HUDEP-2 (cell line): Measurements from ENCODE around the gene CTNNA2.

Experiments used
- DNase-seq, 76 experiments: peaks; one replicate each; lab custom pipeline; 2025; ENCODE audit not compliant: unreplicated experiment in 76 of 76; lab: John Stamatoyannopoulos, UW

Gene CTNNA2

DNA sequence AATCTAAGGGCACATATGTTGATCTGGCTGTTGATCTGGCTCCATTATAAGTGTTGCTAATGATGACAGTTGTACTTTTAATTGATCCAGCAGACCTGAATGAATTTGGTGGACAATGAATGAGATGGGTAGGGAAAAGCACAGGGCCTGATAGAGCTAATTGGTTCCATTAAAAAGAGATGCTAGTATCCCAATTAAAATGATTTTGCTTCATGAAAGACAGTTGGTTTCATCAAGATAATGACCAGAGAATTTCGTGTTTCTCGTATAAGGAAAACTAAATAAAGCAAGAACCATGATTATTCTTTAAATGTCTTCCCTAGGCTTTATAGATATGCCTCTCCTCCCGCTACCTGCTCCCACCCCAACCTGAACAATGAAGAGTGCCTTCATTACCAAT is 900.3 kb downstream of the CTNNA2 start:
- no peak for DNase-seq

- no peak for DNase-seq
Measured at GRCh38 chr2:80417737-80418136, 904.9 kb downstream of the CTNNA2 start.

DNA sequence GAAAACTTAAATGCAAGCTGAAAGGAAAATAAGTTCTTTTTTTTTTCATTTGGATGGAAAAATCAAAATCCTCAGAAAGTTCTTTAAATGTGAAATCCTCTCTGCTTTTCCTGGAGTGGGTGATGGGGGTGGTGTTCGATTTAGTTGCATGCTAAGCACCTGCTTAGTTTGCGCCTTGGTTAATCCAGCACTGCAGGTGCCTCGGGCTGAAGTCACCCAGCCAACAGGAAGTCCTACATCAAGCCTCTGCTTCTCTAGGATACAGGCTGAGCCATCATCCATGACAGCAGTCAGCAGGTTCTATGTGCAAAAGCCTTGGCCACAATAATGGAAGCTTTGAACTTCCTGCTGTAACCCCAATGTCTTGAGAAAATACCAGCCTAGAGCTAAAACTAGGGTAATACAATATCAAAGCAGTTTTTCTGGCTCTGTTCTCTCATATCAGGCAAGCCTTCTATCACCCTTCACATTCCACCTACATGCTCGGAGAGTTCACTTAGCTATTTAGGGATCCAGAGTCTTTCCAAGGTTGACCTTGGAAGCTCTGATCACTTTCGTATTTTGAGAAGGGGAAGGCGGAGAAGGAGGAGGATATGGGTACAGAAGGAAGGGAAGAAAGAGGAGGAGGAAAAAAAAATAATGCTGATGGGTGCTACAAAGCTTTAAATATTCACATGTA is 907.8 kb downstream of the CTNNA2 start:
- no peak for DNase-seq

DNA sequence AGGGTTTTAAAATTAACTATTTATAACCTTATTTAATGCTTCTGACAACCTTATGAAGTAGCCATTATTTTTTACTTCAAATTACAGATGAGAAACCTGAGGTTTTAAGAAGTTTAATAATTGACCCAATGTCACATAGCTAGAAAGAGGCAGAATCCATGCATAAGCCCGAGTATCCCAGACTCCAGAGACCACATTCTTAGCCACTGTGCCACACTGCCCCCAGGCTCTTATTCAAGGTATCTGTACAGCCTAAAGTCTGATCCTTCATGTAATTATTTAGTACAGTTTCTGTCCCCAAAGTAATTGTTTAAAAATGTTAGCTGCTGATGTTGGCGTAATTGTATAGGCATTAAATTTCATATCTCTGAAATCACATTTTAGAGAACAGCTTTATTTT is 916.4 kb downstream of the CTNNA2 start:
- DNase-seq = no peak

DNA sequence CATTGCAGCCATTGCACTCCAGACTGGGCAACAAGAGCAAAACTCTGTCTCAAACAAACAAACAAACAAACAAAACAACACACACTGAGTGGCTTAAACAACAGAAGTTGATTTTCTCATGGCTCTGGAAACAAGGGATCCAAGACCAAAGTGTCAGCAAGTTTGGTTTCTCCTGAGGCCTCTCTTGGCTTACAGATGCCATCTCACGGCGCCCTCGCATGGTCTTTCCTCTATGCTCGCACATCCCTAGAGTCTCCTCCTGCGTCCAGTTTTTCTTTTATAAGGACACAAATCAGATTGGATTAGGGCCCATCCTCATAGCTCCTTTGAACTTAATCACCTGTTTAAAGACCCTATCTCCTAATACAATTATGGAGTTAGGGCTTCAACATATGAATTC is 925.1 kb downstream of the CTNNA2 start:
- DNase-seq = no peak

DNA sequence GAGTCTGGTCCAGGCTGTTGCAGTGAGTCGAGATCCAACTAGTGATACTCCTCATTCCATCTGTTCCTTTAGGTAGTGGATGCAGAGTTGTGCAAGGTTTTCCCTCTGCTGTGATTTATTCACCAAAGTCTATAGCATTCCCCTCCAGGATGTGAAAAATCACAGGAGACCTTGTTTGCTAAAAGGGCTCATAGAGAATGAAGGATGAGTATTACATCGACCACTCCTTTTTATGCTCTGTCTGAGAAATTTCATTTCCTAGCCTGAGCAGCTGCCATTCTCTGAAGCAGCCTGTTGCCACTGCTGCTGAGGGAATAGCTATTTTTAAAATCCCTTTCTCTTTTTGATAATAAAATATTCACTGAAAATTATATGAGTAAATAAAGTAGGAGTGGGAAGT is 925.8 kb downstream of the CTNNA2 start:
- no peak for DNase-seq

DNA sequence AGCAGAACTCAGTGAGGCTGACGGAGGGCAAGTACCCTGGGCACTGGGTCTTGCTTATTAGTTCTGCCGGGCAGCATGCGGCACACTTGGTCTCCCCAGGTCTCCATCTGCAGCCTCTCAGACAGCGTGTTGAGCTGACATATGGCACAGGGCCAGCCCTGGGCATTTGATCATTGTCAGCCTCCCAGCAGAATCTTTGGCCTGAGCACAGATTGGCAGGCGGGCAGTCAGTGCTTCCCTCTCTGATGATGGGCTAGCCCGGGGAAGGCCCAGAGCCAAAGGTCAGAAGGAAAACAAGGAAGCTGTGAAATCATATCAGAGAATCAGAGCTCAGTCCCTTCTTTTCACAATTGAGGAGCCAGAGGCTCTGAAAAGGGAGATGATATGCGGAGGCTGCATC is 941.8 kb downstream of the CTNNA2 start:
- DNase-seq = no peak

DNA sequence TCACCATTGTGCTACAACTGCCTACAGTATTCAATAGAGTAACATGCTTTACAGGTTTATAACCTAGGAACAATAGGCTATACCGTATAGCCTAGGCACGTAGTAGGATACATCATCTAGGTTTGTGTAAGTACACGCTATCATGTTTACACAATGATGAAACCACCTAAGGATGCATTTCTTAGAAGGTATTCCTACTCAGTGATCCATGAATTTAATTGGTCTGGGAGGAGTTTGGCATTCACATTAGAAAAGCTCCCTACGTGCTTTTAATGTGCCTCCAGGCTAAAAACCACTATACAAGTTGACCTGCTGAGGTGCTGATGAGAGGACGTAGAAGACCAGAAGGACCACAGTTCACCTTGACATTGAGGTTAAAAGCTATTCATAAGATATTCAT is 946.2 kb downstream of the CTNNA2 start:
- no peak for DNase-seq

GRCh38 chr2:80461505-80462197 is 948.8 kb downstream of the CTNNA2 start:
- no peak for DNase-seq

GRCh38 chr2:80462654-80463053 is 949.8 kb downstream of the CTNNA2 start:
- DNase-seq = no peak

DNA sequence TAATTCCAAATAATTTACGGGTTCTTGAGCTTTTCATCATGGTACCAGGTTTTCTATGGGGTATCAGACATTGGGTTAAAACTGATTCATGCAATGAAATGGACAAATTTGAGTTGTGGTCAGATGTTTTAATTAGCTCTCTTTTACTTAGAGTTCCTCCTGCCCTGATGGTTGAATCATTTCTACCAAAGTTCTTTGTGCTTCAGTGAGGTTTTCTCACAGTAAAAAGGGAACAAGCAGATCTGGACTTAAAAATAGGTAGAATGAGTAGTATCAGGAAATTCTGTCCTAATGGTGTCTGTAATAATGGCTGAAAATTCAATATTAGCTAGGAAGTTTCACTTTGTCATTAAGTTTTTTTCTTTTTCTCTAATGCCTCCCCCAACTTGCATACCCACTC is 951.4 kb downstream of the CTNNA2 start:
- DNase-seq = no peak

- no peak for DNase-seq
Measured at GRCh38 chr2:80467262-80467811, 954.5 kb downstream of the CTNNA2 start.

DNA sequence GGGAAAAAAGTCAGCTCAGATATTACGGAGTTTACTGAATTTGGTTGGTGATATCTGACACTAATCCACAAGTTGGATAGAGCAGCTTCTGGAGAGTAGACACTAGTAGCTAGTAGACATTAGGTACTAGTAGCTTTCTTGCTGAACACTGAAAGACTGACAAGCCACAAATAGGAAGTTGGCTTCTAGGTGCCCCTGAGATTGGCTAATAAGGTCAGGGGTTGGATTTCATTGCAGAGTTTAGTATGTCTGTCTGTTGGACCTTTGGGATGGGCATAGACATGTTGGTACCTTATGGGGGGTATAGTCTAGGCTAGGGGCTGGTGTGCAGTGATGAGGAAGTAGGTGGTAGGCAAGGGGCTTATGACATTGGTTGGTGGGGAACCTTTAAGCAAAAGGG is 956.6 kb downstream of the CTNNA2 start:
- no peak for DNase-seq

DNA sequence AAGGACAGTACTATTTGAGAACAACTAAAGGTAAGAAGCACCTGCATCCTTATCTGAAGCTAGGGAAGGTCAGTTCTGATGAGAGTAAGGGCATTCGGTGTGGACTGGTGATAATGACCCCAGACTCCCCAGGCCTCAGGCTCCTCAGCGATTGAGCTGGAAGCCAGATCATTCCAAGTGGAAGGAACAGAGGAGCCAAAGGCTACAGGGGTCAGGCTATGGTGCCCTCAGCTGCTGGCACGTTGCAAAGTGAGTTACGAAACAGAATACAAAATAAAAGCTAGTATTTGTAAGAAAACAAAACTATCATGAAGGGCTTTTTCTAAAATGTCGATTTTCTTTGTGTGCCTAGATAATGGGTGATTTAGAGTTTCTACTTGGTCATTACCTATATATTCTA is 960.2 kb downstream of the CTNNA2 start:
- DNase-seq = no peak

DNA sequence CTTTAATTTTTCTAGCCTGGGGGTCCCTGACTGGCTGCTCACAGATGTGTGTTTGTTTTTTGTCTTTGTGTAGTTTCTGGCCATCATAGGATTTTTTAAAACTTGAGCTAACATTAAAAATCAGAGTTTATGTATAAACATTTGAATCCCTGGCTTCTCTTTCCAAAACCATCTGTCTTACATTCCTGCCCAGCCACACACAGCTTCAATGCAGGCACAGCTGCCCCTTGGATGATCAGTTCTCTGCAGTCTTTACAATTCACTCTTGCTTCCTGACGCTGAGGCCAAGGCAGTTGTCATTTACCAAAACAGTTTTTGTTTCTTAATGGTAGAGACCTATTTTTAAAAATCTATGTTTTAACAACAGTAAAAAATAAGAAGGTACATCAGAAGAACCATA is 960.9 kb downstream of the CTNNA2 start:
- DNase-seq = no peak

DNA sequence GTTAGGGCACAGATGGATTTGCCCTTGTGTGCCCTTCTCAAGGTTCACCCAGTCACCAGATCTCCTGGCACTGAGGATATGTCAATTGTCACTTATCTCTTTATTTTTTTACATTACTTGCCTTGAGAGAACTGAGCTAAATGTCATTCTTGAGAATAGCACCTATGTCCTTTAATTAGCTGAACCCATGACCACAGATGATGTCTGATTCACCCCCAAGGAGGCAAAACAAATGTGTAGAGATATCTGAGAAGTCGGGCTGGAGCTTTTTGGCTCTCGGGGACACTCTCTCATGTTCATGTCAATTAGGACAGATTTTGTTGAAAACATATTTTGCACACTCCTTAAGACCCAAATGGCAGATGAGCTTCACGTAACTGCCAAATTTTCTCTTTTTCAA is 963.1 kb downstream of the CTNNA2 start:
- no peak for DNase-seq

GRCh38 chr2:80476535-80477117 is 963.8 kb downstream of the CTNNA2 start:
- DNase-seq = no peak

DNA sequence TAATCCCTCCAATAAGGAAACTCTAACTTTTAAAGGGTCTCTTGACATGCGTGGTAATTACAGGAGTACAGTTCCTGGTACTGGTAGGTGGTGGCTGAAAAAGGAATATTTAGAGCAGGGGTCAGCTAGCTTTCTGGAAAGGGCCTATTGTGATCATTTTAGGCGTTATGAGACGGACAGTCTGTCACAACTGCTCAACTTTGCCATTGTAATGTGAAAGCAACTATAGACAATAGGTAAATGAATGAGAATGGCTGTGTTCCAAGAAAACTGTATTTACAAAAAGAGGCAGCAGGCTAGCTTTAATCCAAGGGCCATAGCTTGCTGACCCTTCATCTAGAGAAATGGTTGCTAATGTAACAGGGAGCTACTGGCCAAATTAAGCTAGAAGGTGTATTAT is 969.4 kb downstream of the CTNNA2 start:
- no peak for DNase-seq

DNA sequence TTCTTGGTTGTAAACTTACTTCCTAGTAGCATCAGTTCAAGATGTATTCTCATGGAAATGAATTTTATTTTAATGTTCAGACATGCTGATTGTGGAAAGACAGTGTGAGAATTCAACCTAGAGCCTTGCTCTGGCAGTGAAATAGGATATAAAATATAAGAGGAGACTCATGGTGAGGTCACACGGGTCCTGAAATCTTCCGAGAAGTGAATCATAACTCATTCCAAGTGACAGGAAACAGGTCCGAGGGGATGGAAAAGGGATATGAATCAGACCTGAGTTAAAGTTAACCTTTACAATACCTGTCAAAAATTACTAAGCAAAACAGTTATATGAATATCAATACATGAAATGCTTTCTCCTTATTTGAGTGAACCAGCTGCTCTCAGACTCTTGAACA is 976.9 kb downstream of the CTNNA2 start:
- no peak for DNase-seq

DNA sequence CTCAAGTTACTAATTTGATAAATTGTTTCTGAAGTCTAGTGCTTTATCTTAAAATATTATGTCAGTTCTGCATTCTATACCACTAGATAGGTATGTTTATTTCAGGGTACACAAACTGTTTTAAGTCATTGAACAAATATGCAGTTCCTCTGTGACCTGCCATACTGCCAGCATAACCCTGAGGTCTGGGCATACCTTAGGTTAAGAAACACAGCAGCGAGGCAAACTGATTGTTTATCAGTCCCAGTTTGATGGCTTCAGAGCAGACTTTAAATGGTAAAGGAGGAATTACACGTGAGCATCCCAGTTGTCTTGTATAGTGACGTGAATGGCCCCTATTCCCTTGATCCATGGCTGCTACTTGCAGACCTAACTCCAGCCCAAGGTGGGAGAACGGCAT is 978.1 kb downstream of the CTNNA2 start:
- DNase-seq = no peak

DNA sequence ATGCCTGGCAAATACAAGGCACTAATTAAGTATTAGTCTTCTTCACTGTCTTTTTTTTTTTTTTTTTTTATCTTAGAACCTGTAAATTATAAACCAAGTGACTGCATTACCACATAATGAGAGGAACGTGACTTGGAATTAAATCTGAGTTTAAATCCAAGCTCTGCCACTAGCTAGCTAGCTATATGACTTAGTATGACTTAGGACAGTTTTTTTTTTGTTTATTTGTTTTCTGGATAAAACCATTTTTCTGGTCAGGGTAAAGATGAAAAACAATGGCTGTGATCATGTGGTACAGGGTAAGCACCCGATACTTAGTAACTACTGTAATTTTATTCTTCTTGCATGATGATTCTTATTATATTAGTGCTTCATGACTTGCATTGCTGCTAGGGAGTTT is 983.5 kb downstream of the CTNNA2 start:
- DNase-seq = no peak

GRCh38 chr2:80496775-80497174 is 983.9 kb downstream of the CTNNA2 start:
- no peak for DNase-seq
